NB4 (cell line): ENCODE data around the gene PSME4.

ENCODE experiments used
- DNase-seq: peaks from one replicate; pipeline ENCODE4 v3.0.0; 2010; ENCODE audit warnings: low read depth
- H3K4me3 ChIP-seq: one replicate; pipeline ENCODE4 v1.5.1; 2011; ENCODE audit warnings: mild to moderate bottlenecking, low read depth, low read length, moderate library complexity
- MYC ChIP-seq: IDR thresholded peaks from 2 replicates; pipeline ENCODE4 v1.6.1; 2011; ENCODE audit warnings: low read depth, low read length
- POLR2A ChIP-seq: IDR thresholded peaks from 2 replicates; pipeline ENCODE4 v1.6.1; 2011; ENCODE audit warnings: mild to moderate bottlenecking; ENCODE audit not compliant: insufficient read length; ENCODE audit errors: extremely low read depth
- TF ChIP-seq, protein P1 (sequence below): IDR thresholded peaks from 2 replicates; pipeline ENCODE4 v1.6.1; 2011; ENCODE audit warnings: low read depth, low read length
- TF ChIP-seq, protein P2 (sequence below): IDR thresholded peaks from one replicate; pipeline ENCODE4 v1.5.1; 2012; ENCODE audit warnings: low read depth, low read length

PSME4 gene

DNA sequence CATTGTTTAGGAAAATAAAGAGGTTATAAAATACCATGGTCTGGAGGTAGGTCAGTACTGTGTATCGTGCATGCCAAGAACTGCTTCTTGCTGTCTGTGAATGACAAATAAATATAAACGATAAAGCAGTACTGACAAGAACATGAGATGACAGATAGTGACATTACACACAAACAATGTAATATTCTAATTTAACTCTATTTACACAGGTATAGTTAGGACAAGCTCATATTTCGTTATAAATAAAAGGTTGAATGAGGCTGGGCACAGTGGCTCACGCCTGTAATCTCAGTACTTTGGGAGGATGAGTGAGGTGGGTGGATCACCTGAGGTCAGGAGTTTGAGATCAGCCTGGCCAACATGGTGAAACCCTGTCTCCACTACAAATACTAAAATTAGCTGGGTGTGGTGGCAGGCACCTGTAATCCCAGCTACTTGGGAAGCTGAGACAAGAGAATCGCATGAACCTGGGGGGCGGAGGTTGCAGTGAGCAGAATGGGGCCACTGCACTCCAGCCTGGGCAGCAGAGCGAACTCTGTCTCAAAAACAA lies 96.3 kb downstream of the PSME4 start:
- no peak for DNase-seq
- TF ChIP-seq, protein P1, sequence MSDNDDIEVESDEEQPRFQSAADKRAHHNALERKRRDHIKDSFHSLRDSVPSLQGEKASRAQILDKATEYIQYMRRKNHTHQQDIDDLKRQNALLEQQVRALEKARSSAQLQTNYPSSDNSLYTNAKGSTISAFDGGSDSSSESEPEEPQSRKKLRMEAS, result no peak
- TF ChIP-seq, protein P2, sequence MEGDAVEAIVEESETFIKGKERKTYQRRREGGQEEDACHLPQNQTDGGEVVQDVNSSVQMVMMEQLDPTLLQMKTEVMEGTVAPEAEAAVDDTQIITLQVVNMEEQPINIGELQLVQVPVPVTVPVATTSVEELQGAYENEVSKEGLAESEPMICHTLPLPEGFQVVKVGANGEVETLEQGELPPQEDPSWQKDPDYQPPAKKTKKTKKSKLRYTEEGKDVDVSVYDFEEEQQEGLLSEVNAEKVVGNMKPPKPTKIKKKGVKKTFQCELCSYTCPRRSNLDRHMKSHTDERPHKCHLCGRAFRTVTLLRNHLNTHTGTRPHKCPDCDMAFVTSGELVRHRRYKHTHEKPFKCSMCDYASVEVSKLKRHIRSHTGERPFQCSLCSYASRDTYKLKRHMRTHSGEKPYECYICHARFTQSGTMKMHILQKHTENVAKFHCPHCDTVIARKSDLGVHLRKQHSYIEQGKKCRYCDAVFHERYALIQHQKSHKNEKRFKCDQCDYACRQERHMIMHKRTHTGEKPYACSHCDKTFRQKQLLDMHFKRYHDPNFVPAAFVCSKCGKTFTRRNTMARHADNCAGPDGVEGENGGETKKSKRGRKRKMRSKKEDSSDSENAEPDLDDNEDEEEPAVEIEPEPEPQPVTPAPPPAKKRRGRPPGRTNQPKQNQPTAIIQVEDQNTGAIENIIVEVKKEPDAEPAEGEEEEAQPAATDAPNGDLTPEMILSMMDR, result no peak
- no peak for TF ChIP-seq MYC
- TF ChIP-seq POLR2A, result no peak
- H3K4me3 ChIP-seq, result no peak overlapping the region

DNA sequence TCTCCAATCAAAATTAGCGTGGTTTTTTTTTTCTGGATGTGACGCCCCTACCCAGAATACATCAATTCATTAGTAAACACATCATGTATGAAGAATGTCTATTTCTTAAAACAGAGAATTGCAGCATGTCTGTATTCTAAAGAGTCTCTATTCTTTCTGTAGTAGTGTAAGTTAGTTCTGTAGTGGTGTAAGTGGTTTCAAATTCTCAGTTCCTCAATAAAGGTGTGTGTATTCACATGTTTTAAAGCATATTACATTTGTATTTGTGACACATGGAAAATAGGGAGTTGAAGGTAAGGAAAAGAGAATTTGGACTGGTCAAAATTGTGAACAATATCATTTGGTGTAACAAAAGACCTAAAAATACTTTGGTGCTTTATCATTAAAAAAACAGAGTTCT lies 103.0 kb downstream of the PSME4 start:
- no peak for TF ChIP-seq MYC
- TF ChIP-seq, protein P2, result no peak
- no peak for TF ChIP-seq POLR2A
- TF ChIP-seq, protein P1, result no peak
- H3K4me3 ChIP-seq, result no peak overlapping the region
- no peak for DNase-seq

DNA sequence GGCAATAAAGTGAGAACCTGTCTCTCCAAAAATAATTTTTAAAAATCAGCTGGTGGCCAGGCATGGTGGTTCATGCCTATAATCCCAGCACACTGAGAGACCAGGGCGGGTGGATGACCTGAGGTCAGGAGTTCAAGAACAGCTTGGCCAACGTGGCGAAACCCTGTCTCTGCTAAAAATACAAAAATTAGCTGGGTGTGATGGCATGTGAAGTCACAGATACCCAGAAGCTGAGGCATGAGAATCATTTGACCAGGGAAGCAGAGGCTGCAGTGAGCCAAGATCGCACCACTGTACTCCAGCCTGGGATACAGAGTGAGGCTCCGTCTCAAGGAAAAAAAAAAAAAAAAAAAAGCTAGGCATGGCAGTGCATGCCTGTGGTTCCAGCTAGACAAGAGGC lies 103.6 kb downstream of the PSME4 start:
- TF ChIP-seq, protein P1, result no peak
- TF ChIP-seq, protein P2, result no peak
- TF ChIP-seq POLR2A, result no peak
- TF ChIP-seq MYC, result no peak
- DNase-seq, result no peak
- H3K4me3 ChIP-seq, result no peak overlapping the region

DNA sequence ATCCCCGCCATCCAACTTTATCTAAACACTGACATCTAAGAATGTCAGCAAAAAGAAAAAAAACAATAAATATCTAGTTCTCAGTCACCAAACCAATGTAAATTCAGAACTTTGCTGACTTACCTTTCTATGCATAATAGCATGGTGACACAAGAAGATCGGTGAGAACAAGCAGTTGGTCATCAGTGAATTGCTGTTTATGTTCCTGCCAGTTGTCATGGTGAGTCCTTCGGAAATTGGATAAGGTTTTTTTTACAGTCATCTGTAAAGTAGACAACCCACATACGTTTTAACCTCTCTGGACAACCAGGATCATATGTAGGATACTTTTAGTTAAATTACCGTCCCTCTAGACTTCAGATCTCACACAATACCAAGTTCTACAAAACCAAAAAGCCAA lies 104.8 kb downstream of the PSME4 start:
- TF ChIP-seq, protein P1, result no peak
- no peak for TF ChIP-seq MYC
- TF ChIP-seq, protein P2, result no peak
- no peak for TF ChIP-seq POLR2A
- no peak for DNase-seq
- no peak overlapping the region for H3K4me3 ChIP-seq

DNA sequence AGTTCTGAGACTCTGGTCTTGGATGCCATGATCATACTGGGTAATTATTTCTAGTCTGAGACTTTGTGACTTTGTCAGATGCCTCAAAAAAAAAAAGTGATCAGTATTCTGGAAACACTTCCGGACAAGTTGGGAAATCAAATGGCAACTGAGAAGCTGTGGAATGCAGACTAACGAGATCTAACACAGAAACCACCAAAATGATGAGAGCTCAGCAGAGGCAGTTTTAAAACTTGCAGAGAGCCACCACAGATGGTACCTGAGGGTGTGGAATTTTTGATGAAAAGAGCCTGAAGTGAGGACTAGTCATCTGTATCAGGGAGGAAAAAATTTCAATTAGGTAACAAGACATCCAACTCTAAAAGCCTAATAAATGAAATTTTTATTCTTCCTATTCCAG lies 105.5 kb downstream of the PSME4 start:
- no peak for DNase-seq
- TF ChIP-seq POLR2A (no peak), MYC (no peak)
- TF ChIP-seq, protein P2, result no peak
- TF ChIP-seq, protein P1, result no peak

DNA sequence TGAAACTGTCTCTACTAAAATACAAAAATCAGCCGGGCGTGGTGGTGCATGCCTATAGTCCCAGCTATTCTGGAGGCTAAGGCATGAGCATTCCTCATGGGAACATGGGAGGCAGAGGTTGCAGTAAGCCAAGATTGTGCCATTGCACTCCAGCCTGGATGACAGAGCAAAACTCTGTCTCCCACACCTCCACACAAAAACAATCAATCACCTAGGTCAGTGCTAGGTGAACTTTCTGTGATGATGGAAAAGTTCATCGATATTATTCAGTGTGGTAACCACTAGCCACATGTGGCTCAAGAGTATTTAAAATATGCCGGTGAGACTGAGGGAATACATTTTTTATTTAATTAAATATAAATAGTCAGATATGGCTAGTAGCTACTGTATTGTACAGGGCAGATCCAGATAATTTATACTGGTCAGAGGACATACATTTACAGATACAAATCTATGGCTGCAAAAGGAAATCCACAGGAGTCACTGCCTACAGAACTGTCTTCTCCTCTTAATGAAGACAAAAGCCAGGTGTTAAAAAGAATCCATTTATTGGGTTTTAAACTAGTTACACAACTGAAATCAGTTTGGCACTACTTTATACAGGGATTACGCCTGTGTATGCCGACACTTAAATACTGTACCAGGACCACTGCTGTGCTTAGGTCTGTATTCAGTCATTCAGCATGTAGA lies 107.1 kb downstream of the PSME4 start:
- TF ChIP-seq POLR2A (no peak), MYC (no peak)
- TF ChIP-seq, protein P2, result no peak
- TF ChIP-seq, protein P1, result no peak
- H3K4me3 ChIP-seq, result no peak overlapping the region
- DNase-seq, result no peak

More for the DNA sequence above, 105.5 kb downstream of the PSME4 start:
- H3K4me3 ChIP-seq, result no peak overlapping the region
